Endothelial cell of hepatic sinusoid (primary cell): Measurements from ENCODE around the gene SMG6.

Experiments used
- in situ Hi-C: cut with HindIII; loops from 2 replicates; pipeline ENCODE4 v1.10.0; 2017; ENCODE audit warnings: low sequenced_read_pairs

Gene SMG6

GRCh38 chr17:2122641-2123302, 180.8 kb downstream of the SMG6 start:
- in situ Hi-C loops: no loop called here

- in situ Hi-C loops: no loop called here
Measured at GRCh38 chr17:2120586-2121335, 182.8 kb downstream of the SMG6 start.

- in situ Hi-C loops: no loop called here
Measured at GRCh38 chr17:2113279-2113622, 190.3 kb downstream of the SMG6 start.

- in situ Hi-C loops: no loop called here
Measured at GRCh38 chr17:2111691-2112090, 191.9 kb downstream of the SMG6 start.

GRCh38 chr17:2110436-2110835, 193.1 kb downstream of the SMG6 start:
- in situ Hi-C loops: no loop called here

GRCh38 chr17:2108170-2108569, 195.4 kb downstream of the SMG6 start:
- in situ Hi-C loops: no loop called here

- in situ Hi-C loops: no loop called here
Measured at GRCh38 chr17:2107506-2107905, 196.1 kb downstream of the SMG6 start.

GRCh38 chr17:2107050-2107449, 196.5 kb downstream of the SMG6 start:
- in situ Hi-C loops: no loop called here

GRCh38 chr17:2106308-2106955, 197.2 kb downstream of the SMG6 start:
- in situ Hi-C loops: no loop called here

GRCh38 chr17:2105663-2106062, 197.9 kb downstream of the SMG6 start:
- in situ Hi-C loops: no loop called here

GRCh38 chr17:2102931-2103809, 200.4 kb downstream of the SMG6 start:
- in situ Hi-C loops: no loop called here

- in situ Hi-C loops: no loop called here
Measured at GRCh38 chr17:2101448-2102257, 201.9 kb downstream of the SMG6 start.

GRCh38 chr17:2095536-2095910, 208.1 kb downstream of the SMG6 start:
- in situ Hi-C loops: no loop called here

- in situ Hi-C loops: no loop called here
Measured at GRCh38 chr17:2094891-2095535, 208.6 kb downstream of the SMG6 start.

GRCh38 chr17:2093349-2093748, 210.2 kb downstream of the SMG6 start:
- in situ Hi-C loops: no loop called here

- in situ Hi-C loops: no loop called here
Measured at GRCh38 chr17:2092253-2092652, 211.3 kb downstream of the SMG6 start.

- in situ Hi-C loops: no loop called here
Measured at GRCh38 chr17:2090804-2091534, 212.6 kb downstream of the SMG6 start.

GRCh38 chr17:2090210-2090641, 213.4 kb downstream of the SMG6 start:
- in situ Hi-C loops: no loop called here

- in situ Hi-C loops: loop anchor here (5.0 to 10.0 kb wide), 2 partner anchors 53 to 146 kb away; no protein-coding TSS in a partner anchor
Measured at GRCh38 chr17:2089021-2089422, 214.6 kb downstream of the SMG6 start.
